ENCODE measurements around the gene PCCA. TPM values are rescaled to one million over a fixed set of nuclear protein-coding genes. Genes with fewer than 3 reads are reported as not detected.

The PCCA gene
- total RNA-seq, 1 donor from 2014 or later: 3.6 TPM

- intact Hi-C loops (cut with DNase I): no loop called here
- Histone ChIP-seq H3K36me3 (peaks cover 0 to 4% of the 10 kb centered on the region in 2 donors), H3K9me3 (peaks cover 0 to 5% of the 10 kb centered on the region in 2 donors), H3K4me1 (no peaks in the 10 kb centered on the region), H3K27ac (no peak overlapping the region), H3K27me3 (no peaks in the 10 kb centered on the region), H3K4me3 (no peak overlapping the region)
- TF ChIP-seq CTCF (IDR thresholded peaks at IDR 0.05): no peak
- no peak for DNase-seq (ENCODE audit: low spot score in 2 of 2)
Observed at GRCh38 chr13:100461309-100462030, 372.6 kb downstream of the PCCA start.

DNA sequence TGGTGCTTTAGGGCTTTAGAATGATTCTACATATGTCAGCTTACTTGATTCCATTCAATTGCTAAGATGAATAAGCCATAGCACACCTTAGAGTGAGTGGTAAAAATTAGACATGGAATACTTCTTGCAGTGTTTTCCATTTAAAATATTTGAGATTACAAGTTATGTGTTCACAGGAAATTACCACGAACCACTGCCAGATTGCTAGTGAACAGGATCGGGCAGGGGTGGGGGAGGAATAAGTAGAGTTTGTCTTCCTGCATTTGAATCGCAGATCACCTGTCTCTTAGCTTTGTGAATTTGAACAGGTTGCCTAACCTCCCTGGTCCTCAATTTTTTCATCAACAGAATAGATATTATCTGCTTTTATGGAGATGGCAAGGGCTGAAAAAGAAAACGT, 375.1 kb downstream of the PCCA start:
- H3K4me1 ChIP-seq: no peaks in the 10 kb centered on the region
- intact Hi-C loops (cut with DNase I): no loop called here
- TF ChIP-seq CTCF (IDR thresholded peaks at IDR 0.05): no peak
- H3K4me3 ChIP-seq: no peak overlapping the region
- peaks cover 0 to 5% of the 10 kb centered on the region in 2 donors for H3K9me3 ChIP-seq
- no peak overlapping the region for H3K27ac ChIP-seq
- H3K27me3 ChIP-seq: no peaks in the 10 kb centered on the region
- no peak for DNase-seq (ENCODE audit: low spot score in 2 of 2)
- no peaks in the 10 kb centered on the region for H3K36me3 ChIP-seq

DNA sequence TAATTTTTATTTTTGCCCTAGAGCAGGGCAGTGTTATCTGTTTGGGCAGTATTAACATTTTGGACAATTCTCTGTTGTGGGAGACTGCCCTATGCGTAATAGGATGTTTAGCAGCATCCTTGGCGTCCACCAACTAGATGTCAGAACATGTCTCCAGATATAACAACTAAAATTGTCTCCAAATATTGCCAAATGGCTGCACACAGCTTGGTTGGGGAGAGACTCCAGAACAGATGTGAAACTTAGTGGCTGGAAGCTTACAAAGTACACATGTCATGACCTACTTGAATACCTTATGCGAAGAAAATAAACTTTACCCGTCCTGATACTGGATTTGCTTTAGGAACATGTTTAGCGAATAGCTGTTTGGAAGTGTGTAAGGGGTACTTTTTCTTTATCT, 376.7 kb downstream of the PCCA start:
- Histone ChIP-seq H3K4me3 (no peak overlapping the region), H3K9me3 (no peaks in the 10 kb centered on the region), H3K36me3 (no peaks in the 10 kb centered on the region), H3K27ac (no peak overlapping the region), H3K4me1 (no peaks in the 10 kb centered on the region), H3K27me3 (no peaks in the 10 kb centered on the region)
- intact Hi-C loops (cut with DNase I): no loop called here
- no peak for DNase-seq (ENCODE audit: low spot score in 2 of 2)
- TF ChIP-seq CTCF (IDR thresholded peaks at IDR 0.05): no peak

DNA sequence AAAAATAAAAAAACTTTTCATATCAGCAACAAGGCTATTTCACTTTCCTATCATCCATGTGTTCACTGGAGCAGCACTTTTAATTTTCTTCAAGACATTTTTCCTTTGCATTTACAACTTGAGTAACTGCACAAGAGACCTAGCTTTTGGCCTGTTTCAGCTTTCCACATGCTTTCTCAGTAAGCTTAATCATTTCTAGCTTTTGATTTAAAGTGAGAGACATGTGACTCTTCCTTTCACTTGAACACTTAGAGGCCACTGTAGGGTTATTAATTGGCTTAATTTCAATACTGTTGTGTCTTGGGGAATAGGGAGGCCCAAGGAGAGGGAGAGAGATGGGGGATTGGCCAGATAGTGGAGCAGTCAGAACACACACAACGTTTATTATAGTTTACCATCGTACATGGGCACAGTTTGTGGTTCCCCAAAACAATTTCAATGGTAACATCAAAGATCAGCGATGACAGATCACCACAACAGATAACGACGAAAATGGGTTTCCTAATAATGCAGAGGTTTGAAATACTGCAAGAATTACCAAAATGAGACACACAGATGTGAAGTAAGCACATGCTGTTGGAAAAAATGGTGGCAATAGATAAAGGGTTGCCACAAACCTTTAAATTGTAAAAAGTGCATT, 382.1 kb downstream of the PCCA start:
- Histone ChIP-seq H3K27ac (no peak overlapping the region), H3K36me3 (no peaks in the 10 kb centered on the region), H3K4me3 (no peak overlapping the region), H3K9me3 (no peaks in the 10 kb centered on the region), H3K4me1 (no peaks in the 10 kb centered on the region), H3K27me3 (no peaks in the 10 kb centered on the region)
- DNase-seq (ENCODE audit: low spot score in 2 of 2): no peak
- TF ChIP-seq CTCF (IDR thresholded peaks at IDR 0.05): no peak
- intact Hi-C loops (cut with DNase I): no loop called here

- H3K9me3 ChIP-seq: no peaks in the 10 kb centered on the region
- intact Hi-C loops (cut with DNase I): no loop called here
- TF ChIP-seq CTCF (IDR thresholded peaks at IDR 0.05): no peak
- H3K4me1 ChIP-seq: no peaks in the 10 kb centered on the region
- DNase-seq (ENCODE audit: low spot score in 2 of 2): no peak
- H3K4me3 ChIP-seq: no peak overlapping the region
- H3K36me3 ChIP-seq: no peaks in the 10 kb centered on the region
- no peaks in the 10 kb centered on the region for H3K27me3 ChIP-seq
- no peak overlapping the region for H3K27ac ChIP-seq
Observed at GRCh38 chr13:100473087-100473486, 384.2 kb downstream of the PCCA start.
